GM18867 (cell line): ENCODE results near the gene CACNA1G.

Experiments
- ATAC-seq: cut with Tn5 transposase; IDR thresholded peaks from one replicate; pipeline ENCODE4 v1.9.1; 2021; ENCODE audit warnings: mild to moderate bottlenecking, moderate library complexity; ENCODE audit not compliant: unreplicated experiment

CACNA1G gene

DNA sequence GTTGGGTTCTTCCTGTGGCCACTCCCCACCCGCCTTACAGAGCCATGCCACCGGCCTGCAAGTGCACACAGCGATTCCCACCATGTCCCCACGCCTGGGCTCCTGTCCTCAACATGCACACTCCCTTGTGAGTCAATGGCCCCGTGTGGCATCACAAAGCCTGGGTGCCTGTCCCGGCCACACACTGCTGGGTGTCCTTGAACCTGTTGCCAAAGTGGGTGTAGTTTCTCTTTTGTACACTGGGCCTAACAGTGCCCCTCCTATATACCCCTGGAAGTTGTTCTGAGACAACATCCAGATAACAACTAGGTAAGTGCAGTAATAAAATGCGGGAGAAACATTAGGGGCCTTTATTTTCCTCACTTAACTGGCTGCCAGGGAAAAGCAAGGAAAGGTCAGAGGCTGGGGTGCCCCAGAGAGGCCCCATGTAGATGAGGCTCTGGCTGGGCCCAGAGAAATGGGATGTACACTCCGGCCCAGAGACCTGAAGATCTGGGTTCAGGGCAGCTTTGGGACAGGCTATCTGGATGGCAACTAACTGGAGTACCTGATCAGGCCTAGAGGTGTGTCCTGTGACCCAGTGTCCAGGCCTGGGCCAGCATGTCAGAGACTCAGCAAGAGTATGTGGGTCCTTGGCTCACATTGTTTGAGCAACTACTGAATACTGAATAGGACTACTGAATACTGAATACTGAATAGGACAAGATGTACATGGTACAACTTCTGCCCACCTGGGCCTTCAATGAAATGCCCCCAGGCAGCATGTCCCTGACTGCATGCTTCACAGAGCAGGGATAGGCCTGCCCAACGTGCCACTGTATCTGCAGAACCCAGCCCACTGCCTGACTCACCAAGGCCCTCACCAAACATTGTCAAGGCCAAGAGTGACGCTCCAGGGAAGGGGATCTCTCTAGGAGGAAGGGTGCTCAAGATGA lies 82.5 kb downstream of the CACNA1G start:
- no peak for ATAC-seq

- ATAC-seq: no peak
These were observed 85.5 kb downstream of the CACNA1G start for GRCh38 chr17:50645748-50646682.

- no peak for ATAC-seq
These were observed 86.7 kb downstream of the CACNA1G start for GRCh38 chr17:50647187-50647586.

- ATAC-seq: no peak
These were observed 88.8 kb downstream of the CACNA1G start for GRCh38 chr17:50649042-50649908.

DNA sequence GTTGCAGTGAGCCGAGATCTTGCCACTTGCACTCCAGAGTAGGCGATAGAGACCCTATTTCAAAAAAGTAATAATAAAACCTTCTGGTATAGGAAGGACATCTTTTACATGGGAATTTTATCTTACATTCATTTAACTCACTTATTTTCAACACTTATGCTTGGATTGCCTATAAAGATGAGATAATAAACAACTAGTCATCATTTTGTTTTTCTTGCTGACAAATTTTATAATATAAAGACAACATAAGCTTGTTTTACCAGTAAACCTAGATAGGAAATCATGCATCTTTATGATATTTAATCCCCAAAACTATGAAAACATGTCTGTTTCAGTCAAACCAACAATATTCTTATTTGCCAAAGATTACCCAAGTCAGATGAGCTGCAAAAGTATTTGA lies 91.1 kb downstream of the CACNA1G start:
- no peak for ATAC-seq

DNA sequence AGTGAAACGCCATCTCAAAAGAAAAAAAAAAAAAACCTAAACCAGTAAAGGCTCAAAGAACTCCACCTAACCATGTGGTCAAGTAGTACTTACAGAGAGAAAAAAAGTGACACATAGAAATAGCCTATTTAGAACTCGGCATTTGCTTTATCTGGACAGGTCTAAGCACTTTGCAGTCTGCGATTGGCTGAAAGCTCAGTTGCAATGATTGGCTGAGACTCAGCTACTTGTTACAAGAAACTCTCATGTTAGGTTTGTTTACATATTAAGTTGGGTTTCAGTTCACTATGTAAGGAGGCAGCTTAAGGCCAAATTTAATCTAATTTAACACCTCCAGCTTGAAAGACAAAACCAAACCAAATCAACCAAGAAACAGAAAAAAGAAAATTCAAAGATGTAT lies 93.2 kb downstream of the CACNA1G start:
- ATAC-seq: no peak

- ATAC-seq: no peak
These were observed 96.0 kb downstream of the CACNA1G start for GRCh38 chr17:50656509-50656908.

DNA sequence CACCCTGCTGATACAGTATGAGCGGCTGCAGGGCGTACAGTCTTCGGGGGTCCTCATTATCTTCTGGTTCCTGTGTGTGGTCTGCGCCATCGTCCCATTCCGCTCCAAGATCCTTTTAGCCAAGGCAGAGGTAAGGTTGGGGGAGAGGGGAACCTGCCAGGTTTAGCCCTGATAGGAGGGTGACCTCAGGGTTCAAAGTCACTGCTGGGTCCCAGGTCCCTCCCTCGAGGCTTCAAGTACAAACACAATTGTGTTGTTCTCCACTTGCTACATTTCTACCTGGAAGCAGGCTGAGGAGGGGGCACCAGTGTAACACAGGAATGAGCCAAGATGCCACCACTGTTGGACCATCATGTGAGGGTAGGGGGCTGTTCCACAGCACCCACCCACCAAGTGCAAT lies 96.5 kb downstream of the CACNA1G start:
- no peak for ATAC-seq

DNA sequence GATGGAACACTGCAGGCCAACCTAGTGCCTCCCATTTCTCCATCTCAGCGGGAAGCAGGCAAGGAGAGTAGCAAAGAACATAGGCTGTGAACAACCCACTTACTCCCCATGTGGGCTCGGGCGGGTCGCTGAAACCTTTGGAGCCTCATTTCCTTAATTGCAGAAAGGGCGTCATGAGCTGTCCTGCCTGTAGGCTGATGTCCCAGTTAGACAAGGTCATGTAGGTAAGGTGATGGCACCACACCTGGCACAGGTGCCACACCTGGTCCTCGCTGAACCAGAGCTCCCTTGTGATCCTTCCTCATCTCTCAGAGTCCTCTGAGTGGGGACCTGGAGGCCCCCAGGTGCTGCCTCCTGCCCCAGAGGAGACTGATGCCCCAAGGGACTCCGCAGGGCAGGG lies 97.1 kb downstream of the CACNA1G start:
- no peak for ATAC-seq

- no peak for ATAC-seq
These were observed 98.1 kb downstream of the CACNA1G start for GRCh38 chr17:50658616-50659015.

DNA sequence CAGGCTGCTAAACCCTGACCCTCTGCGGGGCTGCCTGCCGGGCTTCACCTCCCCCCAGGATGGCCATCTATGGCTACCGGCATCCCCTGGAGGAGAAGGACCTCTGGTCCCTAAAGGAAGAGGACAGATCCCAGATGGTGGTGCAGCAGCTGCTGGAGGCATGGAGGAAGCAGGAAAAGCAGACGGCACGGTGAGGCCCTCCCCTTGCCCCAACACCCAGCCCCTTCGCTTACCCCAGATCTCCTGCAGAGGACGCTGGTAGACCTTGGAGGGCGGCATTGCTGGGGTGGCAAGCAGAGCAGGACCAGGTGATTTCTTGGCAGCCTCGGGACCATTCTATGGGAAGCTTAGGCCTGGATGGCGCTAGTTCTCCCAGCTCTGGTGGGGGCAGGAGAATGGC lies 98.7 kb downstream of the CACNA1G start:
- ATAC-seq: no peak

GRCh38 chr17:50660042-50660886 lies 99.7 kb downstream of the CACNA1G start:
- ATAC-seq: no peak

- no peak for ATAC-seq
These were observed 100.4 kb downstream of the CACNA1G start for GRCh38 chr17:50660887-50661345.

DNA sequence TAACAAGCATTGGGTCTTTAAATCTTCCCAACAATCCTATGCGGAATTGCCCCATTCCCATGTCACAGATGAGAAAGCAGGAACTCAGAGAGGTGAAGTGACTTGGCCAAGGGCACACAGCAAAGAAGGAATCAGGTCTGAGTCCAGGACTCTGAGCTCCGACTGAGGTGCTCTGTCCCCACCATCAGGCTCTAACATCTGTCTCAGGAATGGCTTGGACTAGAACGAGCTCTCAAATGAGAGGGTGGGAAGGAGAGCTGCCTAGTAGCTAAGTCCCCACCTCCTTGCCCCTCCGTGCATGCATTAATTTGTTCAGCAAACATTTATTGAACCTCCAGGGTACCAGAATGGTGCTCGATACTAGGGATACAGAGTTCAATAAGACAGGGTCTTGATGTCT lies 100.8 kb downstream of the CACNA1G start:
- no peak for ATAC-seq

GRCh38 chr17:50661795-50662391 lies 101.4 kb downstream of the CACNA1G start:
- no peak for ATAC-seq

DNA sequence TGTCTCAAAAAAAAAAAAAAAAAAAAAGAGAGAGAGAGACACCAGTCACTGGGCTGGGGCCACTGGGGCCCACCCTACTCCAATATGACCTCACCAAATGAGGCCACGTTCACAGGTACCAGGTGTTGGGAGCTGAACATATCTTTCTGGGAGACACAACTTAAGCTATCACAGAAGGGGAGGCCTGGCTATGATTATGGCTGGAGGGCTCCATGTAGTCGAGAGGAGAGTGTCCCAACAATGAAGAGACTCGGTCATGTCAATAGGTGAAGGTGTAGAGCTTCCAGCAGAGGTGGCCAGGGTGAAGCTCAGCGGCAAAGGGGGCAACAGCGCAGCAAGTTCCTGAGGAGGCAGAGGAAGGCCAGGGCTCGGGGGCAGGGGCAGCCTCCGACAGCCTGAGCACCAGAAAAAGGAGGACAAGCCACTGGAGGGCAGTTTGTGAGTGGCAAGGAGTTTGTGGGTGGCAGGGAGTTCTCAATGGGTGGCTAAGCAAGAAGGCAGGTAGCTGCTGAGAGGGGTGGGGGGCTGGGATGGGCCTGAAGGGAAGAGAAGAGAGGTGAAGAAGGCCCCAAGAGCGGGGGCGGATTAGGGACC lies 102.2 kb downstream of the CACNA1G start:
- no peak for ATAC-seq

GRCh38 chr17:50663812-50664374 lies 103.4 kb downstream of the CACNA1G start:
- ATAC-seq: no peak

GRCh38 chr17:50664788-50665458 lies 104.4 kb downstream of the CACNA1G start:
- ATAC-seq: no peak
